ENCODE data around the gene GFI1B.

DNA sequence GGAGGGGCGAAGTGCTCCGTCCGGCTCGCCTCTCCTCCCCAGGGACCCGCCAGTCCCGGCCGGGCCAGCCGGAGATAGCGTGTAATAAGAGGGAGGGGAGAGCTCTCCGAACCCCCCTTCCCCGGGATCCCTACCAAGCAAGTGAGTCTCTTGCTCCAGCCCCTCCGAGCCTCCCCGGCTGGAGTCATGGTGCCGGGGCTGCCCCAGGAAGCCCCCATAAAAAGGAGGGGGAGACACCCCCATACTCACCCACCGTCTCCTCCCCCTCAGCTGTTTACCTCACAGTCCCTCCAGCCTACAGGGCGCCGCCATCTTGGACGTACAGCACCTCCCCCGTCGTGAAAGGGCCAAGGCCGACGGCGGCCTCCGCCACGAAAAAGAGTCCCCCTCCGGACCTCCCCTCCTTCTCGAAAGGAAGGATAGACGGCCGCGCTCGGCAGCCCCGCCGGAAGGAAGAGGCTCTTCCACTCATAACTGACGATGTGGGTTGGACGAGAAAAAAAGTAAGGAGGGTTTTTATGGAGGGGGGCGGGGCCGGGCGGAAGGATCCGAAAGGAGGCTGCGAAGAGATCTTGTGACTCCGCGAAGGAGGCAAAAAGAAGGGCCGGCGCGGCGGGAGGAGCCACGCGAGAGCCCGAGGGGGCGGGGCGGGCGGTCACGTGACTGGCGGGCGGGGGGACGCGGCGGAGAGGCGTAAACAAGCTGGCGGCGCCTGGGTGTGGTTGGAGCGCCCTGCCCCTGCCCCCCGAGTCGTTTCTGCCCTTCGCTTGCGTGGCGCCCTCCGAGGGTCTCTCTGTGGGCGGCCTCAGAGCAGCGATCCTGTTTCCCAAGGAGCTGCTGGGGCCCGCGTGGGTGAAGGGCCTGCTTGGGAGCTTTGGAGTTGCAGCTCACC lies 34.0 kb upstream of the GFI1B start, which contains the start of gene TSC1:
- TF ChIP-seq, protein P1, sequence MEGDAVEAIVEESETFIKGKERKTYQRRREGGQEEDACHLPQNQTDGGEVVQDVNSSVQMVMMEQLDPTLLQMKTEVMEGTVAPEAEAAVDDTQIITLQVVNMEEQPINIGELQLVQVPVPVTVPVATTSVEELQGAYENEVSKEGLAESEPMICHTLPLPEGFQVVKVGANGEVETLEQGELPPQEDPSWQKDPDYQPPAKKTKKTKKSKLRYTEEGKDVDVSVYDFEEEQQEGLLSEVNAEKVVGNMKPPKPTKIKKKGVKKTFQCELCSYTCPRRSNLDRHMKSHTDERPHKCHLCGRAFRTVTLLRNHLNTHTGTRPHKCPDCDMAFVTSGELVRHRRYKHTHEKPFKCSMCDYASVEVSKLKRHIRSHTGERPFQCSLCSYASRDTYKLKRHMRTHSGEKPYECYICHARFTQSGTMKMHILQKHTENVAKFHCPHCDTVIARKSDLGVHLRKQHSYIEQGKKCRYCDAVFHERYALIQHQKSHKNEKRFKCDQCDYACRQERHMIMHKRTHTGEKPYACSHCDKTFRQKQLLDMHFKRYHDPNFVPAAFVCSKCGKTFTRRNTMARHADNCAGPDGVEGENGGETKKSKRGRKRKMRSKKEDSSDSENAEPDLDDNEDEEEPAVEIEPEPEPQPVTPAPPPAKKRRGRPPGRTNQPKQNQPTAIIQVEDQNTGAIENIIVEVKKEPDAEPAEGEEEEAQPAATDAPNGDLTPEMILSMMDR (conservative IDR thresholded peaks at IDR 0.05), result no peak
- TF ChIP-seq EZH2 (IDR thresholded peaks at IDR 0.05; ENCODE audit: low read depth), result no peak

All from PC-9 (cell line).